Measurements from ENCODE around the gene AKAP8L.

DNA sequence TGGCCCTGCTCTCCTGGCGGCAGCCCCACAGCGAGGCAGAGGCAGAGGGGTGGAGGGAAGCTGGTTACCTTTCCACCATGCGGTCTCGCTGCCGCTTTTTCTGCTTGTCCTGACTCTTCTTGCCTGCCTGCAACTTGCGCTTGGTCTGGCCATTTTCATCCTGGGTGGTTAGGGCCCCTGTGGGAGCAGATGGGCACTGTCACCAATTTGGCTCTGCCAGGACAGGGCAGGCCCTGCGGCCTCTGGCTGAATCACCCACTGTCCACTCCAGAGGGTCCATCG lies 19.6 kb downstream of the AKAP8L start:
- no peak for TF ChIP-seq CTCF (conservative IDR thresholded peaks at IDR 0.05; ENCODE audit: low read depth, low read length)
- no peak for TF ChIP-seq EZH2 (IDR thresholded peaks at IDR 0.05; ENCODE audit: borderline replicate concordance, low read depth, low read length, poor library complexity, severe bottlenecking)
